ENCODE data around the gene FOXA3.

The FOXA3 gene

DNA sequence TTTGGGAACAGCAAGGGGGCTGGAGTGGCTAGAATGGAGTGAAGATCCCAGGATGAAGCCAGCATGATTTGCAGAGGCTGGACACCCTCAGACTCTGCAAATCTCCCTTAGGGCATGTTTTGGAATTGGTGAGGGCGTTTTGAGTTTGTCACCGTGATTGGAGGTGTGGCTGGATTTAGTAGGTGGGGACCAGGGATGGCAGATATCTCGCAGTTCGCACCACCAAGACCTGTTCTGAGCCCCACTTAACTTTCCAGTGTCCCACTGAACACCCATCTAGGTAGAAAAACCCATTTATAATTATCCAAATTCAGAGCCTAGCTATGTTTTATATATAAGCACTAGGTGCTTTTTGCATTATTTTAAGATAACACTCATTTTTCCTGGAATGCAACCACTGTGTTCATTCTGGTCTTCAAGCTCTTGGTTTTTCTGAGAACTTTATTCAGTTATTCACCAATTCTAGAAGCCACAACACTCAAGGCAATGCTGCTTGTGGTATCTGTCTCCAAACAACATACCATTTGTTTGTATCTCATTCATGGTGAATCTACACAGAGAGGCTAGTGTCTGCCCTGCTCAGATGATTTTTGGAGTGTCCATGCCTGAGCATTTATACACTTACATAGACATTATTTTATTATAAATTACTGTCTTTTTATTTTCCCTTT, 53.4 kb downstream of the FOXA3 start:
- in situ Hi-C loops (cut with MboI; ENCODE audit: low sequenced_read_pairs) = no loop called here

DNA sequence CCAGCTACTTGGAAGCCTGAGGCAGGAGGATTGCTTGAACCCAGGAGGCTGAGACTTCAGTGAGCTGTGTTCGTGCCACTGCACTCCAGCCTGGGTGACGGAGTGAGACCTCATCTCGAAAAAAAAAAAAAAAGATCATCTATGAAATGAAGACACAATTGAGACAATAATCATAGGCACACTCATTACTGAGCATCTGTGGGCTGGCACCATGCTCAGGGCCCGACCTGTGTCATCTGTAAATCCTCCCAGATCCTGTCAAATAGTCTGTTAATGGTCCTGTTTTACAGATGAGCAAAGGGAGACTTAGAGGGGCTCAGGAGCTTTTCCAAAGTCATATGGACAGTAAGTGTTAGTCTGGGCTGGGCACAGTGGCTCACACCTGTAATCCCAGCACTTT, 54.6 kb downstream of the FOXA3 start:
- in situ Hi-C loops (cut with MboI; ENCODE audit: low sequenced_read_pairs) = no loop called here

DNA sequence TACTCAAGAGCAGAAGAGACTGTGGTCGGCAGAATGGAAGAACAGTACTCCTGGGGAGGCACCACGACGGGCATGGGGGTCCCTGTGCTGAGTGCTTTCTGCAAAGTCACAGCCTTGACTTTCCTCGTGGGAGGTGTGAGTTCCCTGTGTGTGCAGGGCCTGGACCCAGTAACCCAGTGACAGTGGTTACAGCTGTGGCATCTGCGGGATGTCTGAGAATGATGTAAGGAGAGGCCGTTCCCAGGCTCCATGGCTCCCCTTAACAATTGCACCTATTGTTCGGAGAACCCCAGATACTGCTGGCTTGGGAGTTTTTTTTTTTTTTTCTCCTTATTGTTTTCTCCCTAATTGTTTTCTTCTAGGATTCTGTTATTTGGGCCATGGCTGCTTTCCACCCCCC, 55.6 kb downstream of the FOXA3 start:
- in situ Hi-C loops (cut with MboI; ENCODE audit: low sequenced_read_pairs) = no loop called here

DNA sequence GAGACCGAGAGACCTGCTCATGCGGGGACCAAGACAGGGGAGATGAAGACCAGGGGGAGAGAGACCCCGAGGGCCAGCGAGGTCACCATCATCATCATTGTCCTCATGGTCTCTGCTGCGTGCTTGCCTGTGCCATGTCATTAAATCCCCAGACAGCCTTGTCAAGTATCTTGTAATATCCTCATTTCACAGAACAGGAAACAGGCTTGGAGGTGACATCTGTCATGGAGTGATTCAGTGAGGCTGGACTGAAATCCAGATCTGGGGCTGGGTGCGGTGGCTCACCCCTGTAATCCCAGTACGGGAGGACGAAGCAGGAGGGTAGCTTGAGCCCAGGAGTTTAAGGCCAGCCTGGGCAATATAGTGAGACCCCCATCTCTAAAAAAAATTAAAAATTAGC, 56.3 kb downstream of the FOXA3 start:
- in situ Hi-C loops (cut with MboI; ENCODE audit: low sequenced_read_pairs) = no loop called here

DNA sequence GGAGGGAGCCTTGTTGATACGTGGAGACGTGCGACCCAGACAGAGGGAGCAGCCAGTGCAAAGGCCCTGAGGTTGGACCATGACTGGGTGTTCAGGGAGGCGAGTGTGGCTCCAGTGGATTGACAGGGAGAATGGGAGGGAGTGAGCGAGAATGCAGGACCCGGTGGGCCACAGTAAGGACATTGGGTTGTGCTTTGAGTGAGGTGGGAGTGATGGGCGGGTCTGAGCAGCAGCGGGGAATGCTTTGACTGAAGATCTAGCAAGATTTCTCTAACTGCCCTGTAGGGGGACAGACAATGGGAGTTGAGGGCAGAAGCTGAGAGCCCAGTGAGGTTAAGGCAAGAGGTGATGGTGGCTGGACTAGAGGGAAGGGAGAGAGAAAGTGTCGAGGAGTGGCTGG, 58.2 kb downstream of the FOXA3 start:
- in situ Hi-C loops (cut with MboI; ENCODE audit: low sequenced_read_pairs) = no loop called here

Data from HL-60/S4 (cell line).